SK-N-SH (cell line): ENCODE results near the gene SPTBN1.

Experiments
- CTCF ChIP-seq: fragments of 200-600 bp; sonication (generic); IDR thresholded peaks from 2 replicates; pipeline ENCODE4 v1.6.1; 2017; ENCODE audit warnings: antibody characterized with exemption, mild to moderate bottlenecking, moderate library complexity
- EP300 ChIP-seq, 2 experiments: IDR thresholded peaks; 2 replicates each; pipeline versions ENCODE4 v1.4.0 to v1.6.1; 2012; ENCODE audit warnings: borderline replicate concordance in 1 of 2, low read depth in 1 of 2, low read length in 1 of 2
- GABPA ChIP-seq: IDR thresholded peaks from 2 replicates; pipeline ENCODE4 v1.4.0; 2012; ENCODE audit warnings: low read depth, mild to moderate bottlenecking
- JUND ChIP-seq: IDR thresholded peaks from 2 replicates; pipeline ENCODE4 v1.4.0; 2012
- ZBTB33 ChIP-seq: IDR thresholded peaks from 2 replicates; pipeline ENCODE4 v1.4.0; 2012; ENCODE audit warnings: low read depth, borderline replicate concordance

GRCh38 chr2:54663424-54664030 is 207.4 kb downstream of the SPTBN1 start:
- TF ChIP-seq CTCF (no peak), JUND (no peak), EP300 (IDR thresholded peaks at IDR 0.05; ENCODE audit: borderline replicate concordance in 1 of 2, low read depth in 1 of 2, low read length in 1 of 2) (no peak), ZBTB33 (no peak), GABPA (no peak)
